Ascending aorta (tissue), 2 donors: ENCODE measurements around the gene NSD2. TPM values are rescaled to one million over a fixed set of nuclear protein-coding genes. Genes with fewer than 3 reads are reported as not detected.
"Not testable (repeated sequence)": the region's sequence is repeated elsewhere in the genome, so short reads cannot be mapped to it uniquely, and the experiment has no call there.

Experiments
- DNase-seq, 2 donors: peaks; one replicate each; pipeline ENCODE4 v3.0.0-alpha.2; 2019; ENCODE audit warnings: low spot score in 2 of 2
- H3K27ac ChIP-seq, 2 donors: fragments of 200-600 bp; sonication (generic); one replicate each; pipeline ENCODE4 v1.5.1; 2016 to 2017; ENCODE audit warnings: mild to moderate bottlenecking in 1 of 2
- H3K27me3 ChIP-seq: fragments of 200-600 bp; sonication (generic); one replicate; pipeline ENCODE4 v1.5.1; 2017
- H3K36me3 ChIP-seq, 2 donors: fragments of 200-600 bp; sonication (generic); one replicate each; pipeline ENCODE4 v1.5.1; 2016
- H3K4me1 ChIP-seq, 2 donors: fragments of 200-600 bp; sonication (generic); one replicate each; pipeline ENCODE4 v1.5.1; 2016 to 2017; ENCODE audit warnings: mild to moderate bottlenecking in 1 of 2
- H3K4me3 ChIP-seq, 2 donors: fragments of 200-600 bp; sonication (generic); one replicate each; pipeline ENCODE4 v1.5.1; 2016 to 2017; ENCODE audit warnings: mild to moderate bottlenecking in 1 of 2
- H3K9me3 ChIP-seq, 2 donors: fragments of 200-600 bp; sonication (generic); one replicate each; pipeline ENCODE4 v1.5.1; 2016
- intact Hi-C: fragments of 100-400 bp; cut with DNase I; formaldehyde crosslinking; loops from one replicate; pipeline ENCODE4 v1.15.1; 2023
- total RNA-seq: library from RNA; depleted of rRNA; stranded (reverse); fragments of >200 nt; gene quantifications from one replicate; pipeline ENCODE4 v1.1.0, GENCODE V29; 2016
- TF ChIP-seq, protein P1 (sequence below), 3 experiments: fragments of 200-600 bp in 2 of 3; fragments of 450-650 bp in 1 of 3; sonication (generic) in 2 of 3; IDR thresholded peaks; one replicate each; pipeline ENCODE4 v1.5.1; 2016 to 2019; ENCODE audit warnings: antibody characterized with exemption in 3 of 3, mild to moderate bottlenecking in 1 of 3, moderate library complexity in 1 of 3

NSD2 gene
- total RNA-seq, 1 donor from 2014 or later, result 19.9 TPM

DNA sequence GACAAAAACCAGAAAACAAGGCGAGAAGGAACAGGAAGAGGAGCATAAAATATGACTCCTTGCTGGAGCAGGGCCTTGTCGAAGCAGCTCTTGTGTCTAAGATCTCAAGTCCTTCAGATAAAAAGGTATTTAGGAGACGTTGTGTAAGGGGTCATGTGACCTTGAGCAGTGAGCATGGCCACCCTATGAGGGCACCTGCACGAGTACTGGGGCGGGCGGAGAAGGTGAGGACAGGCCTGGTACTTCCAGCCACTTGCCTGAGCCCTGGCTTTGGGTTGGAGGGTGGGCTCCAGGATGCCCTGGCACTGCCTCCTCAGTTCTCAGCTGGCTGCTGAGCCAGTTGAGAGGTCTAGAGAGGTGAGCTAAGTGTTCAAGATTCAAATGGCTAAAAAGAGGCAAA, 29.9 kb downstream of the NSD2 start:
- Histone ChIP-seq H3K4me3 (no peak overlapping the region), H3K4me1 (no peaks in the 10 kb centered on the region), H3K27ac (no peak overlapping the region), H3K27me3 (no peaks in the 10 kb centered on the region), H3K9me3 (no peaks in the 10 kb centered on the region), H3K36me3 (peaks cover 17 to 24% of the 10 kb centered on the region in 2 donors)
- TF ChIP-seq, protein P1, sequence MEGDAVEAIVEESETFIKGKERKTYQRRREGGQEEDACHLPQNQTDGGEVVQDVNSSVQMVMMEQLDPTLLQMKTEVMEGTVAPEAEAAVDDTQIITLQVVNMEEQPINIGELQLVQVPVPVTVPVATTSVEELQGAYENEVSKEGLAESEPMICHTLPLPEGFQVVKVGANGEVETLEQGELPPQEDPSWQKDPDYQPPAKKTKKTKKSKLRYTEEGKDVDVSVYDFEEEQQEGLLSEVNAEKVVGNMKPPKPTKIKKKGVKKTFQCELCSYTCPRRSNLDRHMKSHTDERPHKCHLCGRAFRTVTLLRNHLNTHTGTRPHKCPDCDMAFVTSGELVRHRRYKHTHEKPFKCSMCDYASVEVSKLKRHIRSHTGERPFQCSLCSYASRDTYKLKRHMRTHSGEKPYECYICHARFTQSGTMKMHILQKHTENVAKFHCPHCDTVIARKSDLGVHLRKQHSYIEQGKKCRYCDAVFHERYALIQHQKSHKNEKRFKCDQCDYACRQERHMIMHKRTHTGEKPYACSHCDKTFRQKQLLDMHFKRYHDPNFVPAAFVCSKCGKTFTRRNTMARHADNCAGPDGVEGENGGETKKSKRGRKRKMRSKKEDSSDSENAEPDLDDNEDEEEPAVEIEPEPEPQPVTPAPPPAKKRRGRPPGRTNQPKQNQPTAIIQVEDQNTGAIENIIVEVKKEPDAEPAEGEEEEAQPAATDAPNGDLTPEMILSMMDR (IDR thresholded peaks at IDR 0.05), result no peak
- peak in 1 of 2 donors; percentile 24 for DNase-seq
- intact Hi-C loops, result no loop called here

DNA sequence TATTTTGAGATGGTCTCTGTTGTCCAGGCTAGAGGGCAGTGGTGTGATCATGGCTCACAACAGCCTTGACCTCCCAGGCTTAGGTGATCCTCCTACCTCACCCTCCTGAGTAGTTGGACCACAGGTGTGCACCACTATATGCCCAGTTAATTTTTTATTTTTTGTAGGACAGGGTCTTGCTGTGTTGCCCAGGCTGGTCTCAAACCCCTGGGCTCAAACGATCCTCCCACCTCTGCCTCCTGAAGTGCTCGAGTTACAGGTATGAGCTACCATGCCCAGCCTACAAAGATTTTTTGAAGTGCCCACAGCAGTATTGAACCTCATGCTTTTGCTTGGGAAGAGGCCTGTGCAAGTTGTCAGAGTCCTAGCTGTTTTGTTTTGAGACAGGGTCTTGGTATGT, 31.1 kb downstream of the NSD2 start:
- DNase-seq, result peak in 1 of 2 donors; percentile 28
- Histone ChIP-seq H3K4me1 (no peaks in the 10 kb centered on the region), H3K27ac (no peak overlapping the region), H3K36me3 (peaks cover 17 to 24% of the 10 kb centered on the region in 2 donors), H3K9me3 (no peaks in the 10 kb centered on the region), H3K27me3 (no peaks in the 10 kb centered on the region), H3K4me3 (no peak overlapping the region)
- intact Hi-C loops, result no loop called here
- TF ChIP-seq, protein P1 (IDR thresholded peaks at IDR 0.05), result no peak

DNA sequence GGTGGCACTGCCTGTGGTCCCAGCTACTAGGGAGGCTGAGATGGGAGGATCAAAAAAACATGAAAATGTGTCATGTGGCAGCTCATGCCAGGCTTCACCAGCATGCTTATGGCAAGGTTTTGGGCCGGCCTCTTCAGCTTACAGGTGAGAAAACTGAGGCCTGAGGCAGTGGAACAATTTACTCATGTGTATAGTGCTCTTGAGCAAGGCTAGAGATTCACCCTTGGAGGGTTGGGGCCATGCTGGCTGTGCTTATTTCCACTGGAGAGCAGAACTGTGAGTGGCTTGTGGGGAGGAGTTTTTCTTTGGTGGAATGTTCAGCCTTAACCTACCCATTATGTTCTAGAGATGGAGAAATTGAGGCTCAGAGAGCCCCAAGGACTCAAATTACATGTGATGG, 31.8 kb downstream of the NSD2 start:
- TF ChIP-seq, protein P1 (IDR thresholded peaks at IDR 0.05), result no peak
- Histone ChIP-seq H3K4me1 (no peaks in the 10 kb centered on the region), H3K4me3 (no peak overlapping the region), H3K27ac (no peak overlapping the region), H3K27me3 (no peaks in the 10 kb centered on the region), H3K36me3 (peaks cover 17 to 24% of the 10 kb centered on the region in 2 donors), H3K9me3 (no peaks in the 10 kb centered on the region)
- intact Hi-C loops, result no loop called here
- peak in 1 of 2 donors; percentile 51 for DNase-seq

- peaks cover 17 to 27% of the 10 kb centered on the region in 2 donors for H3K36me3 ChIP-seq
- H3K4me1 ChIP-seq, result no peaks in the 10 kb centered on the region
- no peaks in the 10 kb centered on the region for H3K27me3 ChIP-seq
- intact Hi-C loops, result no loop called here
- no peak overlapping the region for H3K27ac ChIP-seq
- DNase-seq, result peak in 1 of 2 donors; percentile 15
- TF ChIP-seq, protein P1 (IDR thresholded peaks at IDR 0.05), result no peak
- no peaks in the 10 kb centered on the region for H3K9me3 ChIP-seq
- no peak overlapping the region for H3K4me3 ChIP-seq
These were observed 32.8 kb downstream of the NSD2 start for GRCh38 chr4:1904042-1904441.

DNA sequence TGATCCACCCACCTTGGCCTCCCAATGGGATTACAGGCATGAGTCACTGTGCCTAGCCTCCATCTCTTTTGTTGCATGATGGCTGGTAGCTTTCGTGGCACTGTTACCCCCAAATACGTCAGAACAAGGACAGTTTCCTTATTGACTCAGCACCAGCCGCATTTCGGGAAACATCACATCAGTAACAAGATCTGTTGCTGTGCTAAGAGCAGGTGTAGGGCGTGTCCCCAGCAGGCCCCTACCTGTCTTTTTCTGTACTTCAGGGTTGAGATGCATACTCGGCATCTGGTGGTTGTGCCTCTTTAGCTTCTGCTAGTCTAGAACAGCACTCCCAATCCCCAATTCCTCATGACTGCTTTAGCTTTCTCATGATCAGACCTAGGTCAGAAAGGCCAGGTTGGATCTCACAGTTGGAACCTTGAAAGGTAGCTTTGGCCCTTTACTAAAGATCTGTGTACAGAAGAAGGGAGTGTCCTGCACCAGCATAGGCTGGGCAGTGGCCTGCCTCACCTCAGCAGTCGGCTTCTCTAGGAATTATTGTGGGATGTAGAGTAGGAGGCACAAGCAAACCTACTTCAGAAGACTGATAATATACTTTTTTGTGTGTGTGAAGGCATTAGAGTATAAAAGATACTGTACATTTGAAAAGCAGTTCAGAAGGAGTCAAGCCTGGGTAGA, 36.8 kb downstream of the NSD2 start:
- intact Hi-C loops, result no loop called here
- H3K4me3 ChIP-seq, result no peak overlapping the region
- H3K9me3 ChIP-seq, result no peaks in the 10 kb centered on the region
- TF ChIP-seq, protein P1 (IDR thresholded peaks at IDR 0.05), result no peak
- H3K27me3 ChIP-seq, result no peaks in the 10 kb centered on the region
- no peaks in the 10 kb centered on the region for H3K4me1 ChIP-seq
- H3K36me3 ChIP-seq, result peaks cover 8 to 16% of the 10 kb centered on the region in 2 donors
- H3K27ac ChIP-seq, result no peak overlapping the region
- peak in 1 of 2 donors; percentile 22 for DNase-seq

- intact Hi-C loops, result not testable (repeated sequence)
- DNase-seq, result peak in 1 of 2 donors; percentile 27
These were observed 38.5 kb downstream of the NSD2 start for GRCh38 chr4:1909696-1910095.

More at GRCh38 chr4:1909696-1910095, 38.5 kb downstream of the NSD2 start:
- not testable (repeated sequence) for H3K27me3 ChIP-seq, H3K4me3 ChIP-seq, H3K27ac ChIP-seq, H3K9me3 ChIP-seq, H3K4me1 ChIP-seq
- H3K36me3 ChIP-seq, result peaks cover 4 to 16% of the 10 kb centered on the region in 2 donors
